Measurements from ENCODE around the gene FAM186B.

GRCh38 chr12:49624921-49625577, 19.6 kb upstream of the FAM186B start:
- TF ChIP-seq CTCF (IDR thresholded peaks at IDR 0.05) (no peak), POLR2A (IDR thresholded peaks at IDR 0.05) (no peak), EP300 (IDR thresholded peaks at IDR 0.05) (no peak)
